GM19035 (cell line): ENCODE results near the gene LTBP1.
A peak's percentile ranks its signal among the peaks of the same experiment; 100 is the strongest.
"Not testable (repeated sequence)": the region's sequence is repeated elsewhere in the genome, so short reads cannot be mapped to it uniquely, and the experiment has no call there.

Source experiments
- ATAC-seq: cut with Tn5 transposase; IDR thresholded peaks from one replicate; pipeline ENCODE4 v1.9.1; 2021; ENCODE audit not compliant: unreplicated experiment

The LTBP1 gene

GRCh38 chr2:33369191-33369590 is 422.4 kb downstream of the LTBP1 start:
- no peak for ATAC-seq

GRCh38 chr2:33370636-33371265 is 424.0 kb downstream of the LTBP1 start:
- no peak for ATAC-seq

- no peak for ATAC-seq
These were observed 424.7 kb downstream of the LTBP1 start for GRCh38 chr2:33371304-33372090.

DNA sequence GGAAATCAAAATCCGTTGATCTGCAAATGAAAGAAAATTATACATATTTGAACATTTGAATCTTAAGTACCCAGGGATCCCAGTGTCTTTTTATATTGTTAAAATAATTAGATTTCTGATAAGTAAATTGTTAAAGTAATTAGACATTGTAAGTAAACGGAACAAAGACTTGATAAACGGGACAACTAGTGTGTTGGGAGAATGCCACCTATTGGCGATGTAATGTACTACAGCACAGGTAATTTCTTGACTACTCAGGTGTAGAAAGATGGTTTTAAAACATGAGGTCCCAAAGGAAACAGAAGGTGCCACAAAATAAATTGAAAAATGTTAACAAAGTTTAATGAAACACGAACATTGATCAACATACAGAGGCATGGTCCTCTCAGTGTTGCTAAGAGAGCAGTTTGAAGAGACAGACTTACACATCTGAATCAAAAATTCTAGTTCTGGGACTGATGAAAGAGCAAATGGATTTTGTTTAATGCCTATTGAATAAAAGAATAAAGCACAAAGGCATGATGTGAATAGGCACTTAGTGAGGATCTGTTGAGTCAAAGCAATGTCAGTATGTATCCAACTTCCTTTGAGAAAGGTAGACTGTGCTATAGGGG is 426.3 kb downstream of the LTBP1 start:
- ATAC-seq: peak; percentile 58

GRCh38 chr2:33373986-33374385 is 427.2 kb downstream of the LTBP1 start:
- no peak for ATAC-seq

DNA sequence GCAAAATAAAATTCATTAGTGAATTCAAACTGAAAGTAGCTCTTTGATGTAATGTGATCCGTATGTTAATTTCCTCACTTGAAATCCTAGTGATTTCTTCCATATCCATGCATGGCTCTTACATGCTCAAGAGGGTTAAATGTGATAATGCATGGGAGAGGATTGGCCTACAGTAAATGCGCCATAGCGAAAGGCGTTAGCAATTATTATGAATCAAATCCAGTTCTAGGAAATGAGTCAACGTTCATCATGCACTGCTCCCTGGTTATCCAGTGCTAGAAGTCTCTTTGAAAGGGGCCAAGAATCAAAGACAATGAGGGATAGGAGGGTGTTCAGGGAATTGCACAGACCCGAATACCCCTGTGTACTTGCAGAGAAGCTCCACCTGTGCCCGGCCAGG is 428.3 kb downstream of the LTBP1 start:
- no peak for ATAC-seq

DNA sequence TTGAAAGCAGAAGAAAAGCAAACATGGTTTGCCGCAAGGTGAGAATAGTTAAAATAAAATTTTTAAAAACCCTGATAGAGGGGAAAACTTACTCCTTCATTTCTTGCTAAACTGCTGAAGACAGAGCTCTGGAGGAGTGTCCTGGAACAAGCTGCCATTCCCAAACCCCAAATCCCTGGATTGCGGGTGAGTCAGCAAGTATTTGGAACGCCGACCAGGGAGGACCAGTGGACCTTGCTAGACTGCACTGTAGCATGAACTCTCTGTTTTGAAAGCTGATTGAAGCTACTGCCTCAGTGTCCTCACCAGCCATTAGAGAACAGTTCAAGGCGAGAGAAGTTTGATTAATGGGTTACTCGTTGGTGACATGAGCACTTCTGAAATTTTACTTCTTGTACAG is 430.3 kb downstream of the LTBP1 start:
- ATAC-seq: no peak

GRCh38 chr2:33378556-33379210 is 431.9 kb downstream of the LTBP1 start:
- ATAC-seq: no peak

DNA sequence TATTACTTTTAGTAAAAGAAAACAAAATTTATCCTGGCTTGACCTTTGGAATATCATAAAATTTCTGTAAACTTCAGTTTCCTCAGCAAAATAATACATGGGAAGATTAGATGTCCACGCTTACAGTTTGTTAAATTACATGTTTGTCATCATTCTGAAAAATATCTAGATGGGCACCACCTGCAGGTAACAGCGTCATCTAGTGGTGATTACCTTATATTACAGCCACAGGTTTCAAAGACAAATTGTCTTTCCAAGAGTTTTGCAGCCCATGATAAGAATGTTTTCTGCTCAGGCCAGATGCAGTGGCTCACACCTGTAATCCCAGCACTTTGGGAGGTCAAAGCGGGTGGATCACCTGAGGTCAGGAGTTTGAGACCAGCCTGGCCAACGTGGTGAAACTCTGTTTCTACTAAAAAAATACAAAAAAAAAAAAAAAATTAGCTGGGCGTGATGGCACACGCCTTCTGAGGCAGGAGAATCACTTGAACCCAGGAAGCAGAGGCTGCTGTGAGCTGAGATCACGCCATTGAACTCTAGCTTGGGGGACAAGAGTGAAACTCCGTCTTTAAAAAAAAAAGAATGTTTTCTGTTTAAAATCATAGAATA is 433.4 kb downstream of the LTBP1 start:
- ATAC-seq: no peak

DNA sequence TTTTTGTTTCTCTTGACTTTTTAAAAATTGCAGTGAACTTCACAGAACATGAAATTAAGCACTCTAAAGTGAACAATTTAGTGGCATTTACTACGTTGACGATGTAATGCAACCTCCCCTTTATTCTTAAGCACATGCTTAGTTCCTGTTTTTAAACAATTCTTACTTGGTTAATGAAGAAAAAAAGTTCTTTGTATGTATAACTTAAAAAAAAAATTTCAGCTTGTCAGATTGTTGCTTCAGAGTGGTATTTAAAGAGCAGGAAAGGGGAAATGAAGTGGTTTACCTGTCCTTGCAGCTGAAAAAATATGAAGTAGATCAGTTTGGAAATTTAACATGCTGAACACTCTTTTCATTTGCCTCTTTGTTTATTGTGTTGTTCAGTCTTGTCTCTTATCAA is 434.0 kb downstream of the LTBP1 start:
- ATAC-seq: no peak

DNA sequence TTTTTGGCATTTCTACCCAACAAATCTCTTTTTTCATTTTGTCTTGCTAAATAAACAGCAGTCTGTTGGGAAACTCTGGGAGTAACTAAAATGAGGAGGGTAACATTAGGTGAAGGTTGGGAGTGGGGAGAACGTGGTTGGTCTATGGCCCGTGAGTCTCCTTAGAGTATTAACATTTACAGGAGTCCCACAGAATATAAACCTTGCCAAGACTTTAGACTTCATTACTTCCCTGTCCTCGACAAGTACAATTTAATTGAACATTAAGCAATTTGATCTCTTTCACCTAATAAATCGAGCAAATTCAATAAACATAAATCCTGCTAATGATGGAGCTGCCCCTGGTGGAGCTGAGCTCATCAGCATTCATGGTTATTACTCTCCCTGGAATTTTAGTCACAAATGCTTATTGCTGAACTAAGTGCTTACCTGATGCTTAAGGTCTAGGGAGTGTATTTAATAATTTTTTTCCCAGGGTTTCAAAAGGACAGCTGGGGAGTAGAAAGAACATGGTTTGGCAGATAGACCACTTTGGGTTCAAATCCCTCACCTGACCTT is 434.6 kb downstream of the LTBP1 start:
- ATAC-seq: no peak

DNA sequence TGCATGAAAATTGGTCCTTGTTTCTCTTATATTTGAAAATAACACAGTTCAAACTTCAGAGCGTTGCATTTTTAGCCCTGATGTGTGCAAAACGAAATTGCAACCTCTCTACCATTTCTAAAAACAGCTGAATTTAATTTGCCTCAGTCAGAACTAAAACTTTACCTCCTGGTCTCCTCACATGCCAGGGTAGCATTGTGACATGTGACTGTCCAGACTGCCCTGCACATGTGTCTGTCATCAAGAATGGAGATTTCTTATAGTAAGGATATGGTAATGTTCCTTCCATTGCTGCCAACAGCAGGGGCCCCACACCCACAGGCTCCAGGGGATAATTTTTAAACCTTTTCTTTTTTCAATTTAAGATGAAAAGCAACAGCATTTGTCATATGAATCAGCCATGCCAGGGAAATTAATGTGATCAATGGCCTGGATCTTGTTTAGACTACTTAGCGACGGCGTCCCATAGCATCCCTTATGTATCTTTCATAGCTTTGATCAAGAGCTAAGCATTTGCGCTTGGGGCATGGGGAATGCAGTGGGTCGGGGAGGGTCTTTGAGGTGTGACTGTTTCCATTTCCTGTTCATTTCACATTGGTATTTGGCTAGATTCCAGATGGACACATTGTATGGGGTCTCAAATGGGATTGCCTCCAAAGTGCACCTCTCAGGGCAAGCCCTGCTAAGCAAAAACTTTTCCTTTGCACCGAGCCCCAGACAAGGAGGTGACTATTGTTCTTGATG is 437.3 kb downstream of the LTBP1 start:
- no peak for ATAC-seq

DNA sequence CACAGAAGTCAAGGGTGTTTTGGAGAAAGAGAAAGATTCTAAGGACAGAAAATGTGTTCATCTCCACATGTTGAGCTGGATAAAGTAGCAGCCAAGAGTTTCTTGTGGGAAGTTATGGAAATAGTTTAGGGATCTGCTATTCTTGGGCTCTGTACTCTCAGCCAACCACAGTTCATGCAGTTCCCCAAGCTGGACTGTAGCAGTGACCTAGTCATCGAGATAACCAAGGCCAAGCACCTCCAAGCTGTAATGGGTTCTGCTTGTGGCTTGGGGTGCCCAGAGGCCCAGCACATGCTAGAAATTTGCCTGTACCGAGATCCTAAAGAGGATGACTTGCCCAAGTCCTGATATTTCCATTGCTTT is 437.8 kb downstream of the LTBP1 start:
- ATAC-seq: no peak

GRCh38 chr2:33388996-33389395 is 442.2 kb downstream of the LTBP1 start:
- no peak for ATAC-seq

GRCh38 chr2:33389695-33390094 is 442.9 kb downstream of the LTBP1 start:
- ATAC-seq: not testable (repeated sequence)

DNA sequence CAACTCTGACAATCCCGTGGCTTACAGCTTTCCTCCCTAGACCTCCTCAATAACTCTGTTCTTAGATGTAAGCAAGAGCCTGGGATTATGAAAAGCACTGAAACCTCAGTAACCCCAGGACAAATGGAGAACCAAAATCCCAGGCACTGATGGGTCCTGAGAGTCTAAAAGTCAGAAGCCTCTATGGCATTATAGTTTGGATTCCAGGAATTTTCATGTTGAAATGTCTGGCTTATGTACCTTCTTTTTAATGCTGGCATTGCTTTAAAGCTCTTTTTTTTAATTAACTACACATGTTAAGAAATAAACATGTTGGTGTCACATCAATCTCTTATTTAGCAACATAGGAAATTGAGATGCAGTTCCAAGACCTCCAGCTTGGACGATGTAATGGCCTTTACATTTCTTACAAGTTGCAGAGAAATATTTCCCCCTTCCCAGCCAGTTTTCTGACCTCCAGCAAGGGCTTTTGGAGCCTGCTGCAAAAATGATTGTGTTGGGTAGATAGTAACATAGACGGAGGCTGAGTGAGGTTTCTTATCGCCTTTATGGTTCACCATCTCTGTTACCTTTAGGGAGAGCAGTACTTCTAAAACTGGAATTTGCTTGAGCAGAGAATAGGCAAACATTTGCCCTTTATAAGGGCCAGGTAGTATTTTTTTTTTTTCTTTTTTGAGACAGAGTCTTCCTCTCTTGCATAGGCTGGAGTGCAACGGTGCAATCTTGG is 444.9 kb downstream of the LTBP1 start:
- ATAC-seq: no peak

- ATAC-seq: no peak
These were observed 445.6 kb downstream of the LTBP1 start for GRCh38 chr2:33392366-33392765.

DNA sequence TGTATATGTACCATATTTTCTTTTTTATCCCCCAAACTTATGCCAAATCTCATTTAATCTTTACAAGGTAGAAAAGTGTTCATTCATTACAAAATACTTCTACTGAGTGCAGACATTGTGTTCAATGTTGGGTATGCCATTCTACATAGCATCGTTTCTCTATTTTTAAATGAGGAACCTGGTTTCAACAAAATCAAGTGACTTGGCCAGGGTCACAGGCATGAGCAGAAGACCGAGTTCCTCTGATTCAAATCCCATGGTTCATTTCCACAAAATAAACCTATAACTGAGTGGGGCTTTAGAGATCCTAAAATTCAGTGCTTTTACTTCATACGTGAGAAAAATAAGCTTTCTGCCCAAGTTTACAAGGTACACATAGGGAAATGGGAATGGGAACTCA is 448.3 kb downstream of the LTBP1 start:
- ATAC-seq: no peak

GRCh38 chr2:33395655-33396249 is 449.0 kb downstream of the LTBP1 start:
- ATAC-seq: no peak
